Fibroblast of peridontal ligament (primary cell): ENCODE results near the gene TFDP1.

Experiments used
- DNase-seq: peaks from one replicate; pipeline ENCODE4 v3.0.0-alpha.2; 2010; ENCODE audit errors: extremely low read depth

The TFDP1 gene

GRCh38 chr13:113651511-113652403 lies 67.2 kb downstream of the TFDP1 start:
- no peak for DNase-seq

- DNase-seq = no peak
These were observed 68.1 kb downstream of the TFDP1 start for GRCh38 chr13:113652404-113653263.

- no peak for DNase-seq
These were observed 69.0 kb downstream of the TFDP1 start for GRCh38 chr13:113653264-113654174.

- DNase-seq = no peak
These were observed 69.6 kb downstream of the TFDP1 start for GRCh38 chr13:113654175-113654560.

- no peak for DNase-seq
These were observed 70.2 kb downstream of the TFDP1 start for GRCh38 chr13:113654591-113655345.

GRCh38 chr13:113655346-113656002 lies 70.9 kb downstream of the TFDP1 start:
- no peak for DNase-seq

GRCh38 chr13:113656003-113656588 lies 71.5 kb downstream of the TFDP1 start:
- no peak for DNase-seq

GRCh38 chr13:113656831-113657671 lies 72.5 kb downstream of the TFDP1 start:
- no peak for DNase-seq

- no peak for DNase-seq
These were observed 73.5 kb downstream of the TFDP1 start, which contains the start of gene ATP4B for GRCh38 chr13:113657851-113658741. Gene ATP4B, minus strand, starts transcription at chr13:113658198. Its CDS starts 54 bp downstream, at chr13:113658144.

GRCh38 chr13:113658836-113659235 lies 74.3 kb downstream of the TFDP1 start:
- no peak for DNase-seq

- no peak for DNase-seq
These were observed 74.8 kb downstream of the TFDP1 start for GRCh38 chr13:113659337-113659736.

- no peak for DNase-seq
These were observed 75.5 kb downstream of the TFDP1 start for GRCh38 chr13:113660066-113660465.

GRCh38 chr13:113661509-113661908 lies 77.0 kb downstream of the TFDP1 start:
- no peak for DNase-seq

- DNase-seq = no peak
These were observed 79.4 kb downstream of the TFDP1 start for GRCh38 chr13:113663934-113664333.

- no peak for DNase-seq
These were observed 80.4 kb downstream of the TFDP1 start for GRCh38 chr13:113664751-113665596.

- DNase-seq = no peak
These were observed 81.2 kb downstream of the TFDP1 start for GRCh38 chr13:113665597-113666328.
